ENCODE results near the gene RNASET2.

DNA sequence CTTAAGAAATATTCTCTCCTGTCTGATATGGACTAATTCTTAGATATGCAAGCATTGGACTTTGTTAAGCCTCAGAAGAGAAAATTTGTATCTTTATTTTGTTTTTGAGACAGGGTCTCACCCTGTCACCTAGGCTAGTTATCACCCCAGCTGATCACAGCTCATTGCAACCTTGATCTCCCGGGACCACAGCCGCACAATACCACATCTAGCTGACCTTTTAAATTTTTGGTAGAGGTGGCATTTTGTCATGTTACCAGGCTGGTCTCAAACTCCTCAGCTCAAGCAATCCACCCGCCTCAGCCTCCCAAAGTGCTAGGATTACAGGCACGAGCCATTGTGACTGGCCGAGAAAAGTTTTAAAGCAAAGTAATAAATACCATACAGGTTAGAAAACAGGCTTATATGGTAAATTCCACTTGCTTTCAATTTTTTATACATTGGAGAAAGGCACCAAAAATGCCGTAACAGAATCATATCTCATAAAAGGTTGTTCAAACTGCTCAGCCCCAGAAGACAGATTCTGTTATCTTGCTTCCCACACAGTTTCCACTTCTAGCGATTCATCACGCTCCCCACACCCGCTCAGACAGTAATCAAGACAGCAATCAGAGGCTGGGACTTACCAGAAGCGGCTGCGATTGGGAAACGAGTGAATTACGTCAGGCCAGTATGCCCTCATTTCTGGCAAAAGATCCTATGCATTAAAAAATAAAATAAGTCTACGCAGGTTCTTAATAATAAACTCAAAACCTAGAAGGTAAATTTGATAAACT lies 13.8 kb downstream of the RNASET2 start:
- TF ChIP-seq, protein P1, sequence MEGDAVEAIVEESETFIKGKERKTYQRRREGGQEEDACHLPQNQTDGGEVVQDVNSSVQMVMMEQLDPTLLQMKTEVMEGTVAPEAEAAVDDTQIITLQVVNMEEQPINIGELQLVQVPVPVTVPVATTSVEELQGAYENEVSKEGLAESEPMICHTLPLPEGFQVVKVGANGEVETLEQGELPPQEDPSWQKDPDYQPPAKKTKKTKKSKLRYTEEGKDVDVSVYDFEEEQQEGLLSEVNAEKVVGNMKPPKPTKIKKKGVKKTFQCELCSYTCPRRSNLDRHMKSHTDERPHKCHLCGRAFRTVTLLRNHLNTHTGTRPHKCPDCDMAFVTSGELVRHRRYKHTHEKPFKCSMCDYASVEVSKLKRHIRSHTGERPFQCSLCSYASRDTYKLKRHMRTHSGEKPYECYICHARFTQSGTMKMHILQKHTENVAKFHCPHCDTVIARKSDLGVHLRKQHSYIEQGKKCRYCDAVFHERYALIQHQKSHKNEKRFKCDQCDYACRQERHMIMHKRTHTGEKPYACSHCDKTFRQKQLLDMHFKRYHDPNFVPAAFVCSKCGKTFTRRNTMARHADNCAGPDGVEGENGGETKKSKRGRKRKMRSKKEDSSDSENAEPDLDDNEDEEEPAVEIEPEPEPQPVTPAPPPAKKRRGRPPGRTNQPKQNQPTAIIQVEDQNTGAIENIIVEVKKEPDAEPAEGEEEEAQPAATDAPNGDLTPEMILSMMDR (IDR thresholded peaks at IDR 0.05): no peak
- no peak for TF ChIP-seq POLR2A (IDR thresholded peaks at IDR 0.05)
